Stimulated activated CD4-positive, alpha-beta T cell treated with anti-CD3 and anti-CD28 coated beads, Interleukin-1b, Interleukin-23, amount 100 ng/mL, for 24 hours (primary cell): Measurements from ENCODE around the gene OTUD1.

Source experiments
- DNase-seq, 4 experiments: peaks; one replicate each; pipeline ENCODE4 v3.0.0-alpha.2; 2020; ENCODE audit warnings: low read depth in 4 of 4, low spot score in 1 of 4

Gene OTUD1

DNA sequence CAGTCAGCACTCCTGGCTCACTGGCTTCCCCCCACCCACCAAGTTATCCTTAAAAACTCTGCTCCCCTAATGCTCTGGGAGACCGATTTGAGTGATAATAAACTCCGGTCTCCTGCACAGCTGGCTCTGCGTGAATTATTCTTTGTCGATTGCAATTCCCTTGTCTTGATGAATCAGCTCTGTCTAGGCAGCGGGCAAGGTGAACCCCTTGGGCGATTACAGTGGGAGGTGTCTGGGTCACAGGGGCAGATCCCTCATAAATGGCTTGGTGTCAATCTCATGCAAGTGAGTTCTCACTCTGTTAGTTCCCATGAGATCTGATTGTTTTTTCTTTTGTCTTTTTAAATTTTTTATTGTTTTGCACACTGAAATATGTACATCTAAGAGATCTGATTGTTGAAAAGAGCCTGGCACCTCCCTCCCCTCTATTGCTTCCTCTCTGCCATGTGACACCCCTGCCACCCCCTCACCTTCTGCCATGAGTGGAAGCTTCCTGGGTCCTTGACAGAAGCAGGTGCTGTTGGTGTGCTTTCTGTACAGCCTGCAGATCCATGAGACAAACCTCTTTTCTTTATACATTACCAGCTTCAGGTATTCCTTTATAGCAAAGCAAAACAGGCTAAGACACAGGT, 20.5 kb downstream of the OTUD1 start:
- no peak for DNase-seq

DNA sequence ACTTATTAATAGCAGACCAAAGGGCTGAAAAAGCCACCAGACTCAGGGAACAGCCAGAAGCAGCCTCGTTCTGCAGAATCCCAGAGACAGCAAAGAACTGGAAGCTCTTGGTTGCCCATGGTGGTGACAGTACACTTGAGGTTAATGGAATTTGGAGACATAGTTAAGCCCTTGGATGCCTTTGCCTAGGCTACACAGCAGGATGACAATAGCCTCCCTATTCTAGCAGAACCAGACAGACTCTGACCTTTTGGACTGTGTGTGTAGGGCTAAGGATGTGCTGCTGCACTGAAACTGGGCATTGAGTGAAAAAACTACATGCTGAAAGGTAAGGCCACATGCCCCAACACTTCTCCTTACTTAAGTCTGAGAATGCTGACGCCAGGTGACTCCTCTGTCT, 22.7 kb downstream of the OTUD1 start:
- no peak for DNase-seq

DNA sequence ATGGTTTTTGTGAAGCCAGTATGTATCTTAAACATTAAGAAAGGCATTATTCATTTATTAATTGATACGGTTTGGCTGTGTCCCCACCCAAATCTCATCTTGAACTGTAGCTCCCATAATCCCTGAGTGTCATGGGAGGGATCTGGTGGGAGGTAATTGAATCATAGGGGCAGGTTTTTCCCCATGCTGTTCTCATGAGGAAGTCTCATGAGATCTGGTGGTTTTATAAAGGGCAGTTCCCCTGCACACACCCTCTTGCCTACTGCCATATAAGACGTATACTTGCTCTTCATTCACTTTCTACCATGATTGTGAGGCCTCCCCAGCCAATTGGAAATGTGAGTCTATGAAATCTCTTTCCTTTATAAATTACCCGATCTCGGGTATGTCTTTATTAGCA, 28.1 kb downstream of the OTUD1 start:
- DNase-seq = no peak

DNA sequence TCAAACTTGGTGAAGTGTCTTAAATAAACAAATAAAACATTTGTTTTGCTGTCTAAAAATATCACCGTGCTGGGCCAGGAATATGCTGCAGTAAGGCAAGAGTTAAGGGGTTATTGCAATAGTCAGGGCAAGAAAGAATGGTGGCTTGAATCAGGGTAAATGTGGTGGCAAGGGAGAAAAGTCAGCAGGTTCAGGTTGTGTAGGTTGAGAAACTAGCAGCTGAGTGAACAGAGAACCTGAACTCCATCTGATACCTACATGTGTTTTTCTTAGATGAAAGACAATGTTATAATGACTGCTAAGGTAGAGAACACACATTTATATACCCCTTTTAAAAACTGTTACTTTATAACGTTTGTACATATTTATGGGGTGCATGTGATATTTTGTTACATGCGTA, 28.7 kb downstream of the OTUD1 start:
- no peak for DNase-seq

DNA sequence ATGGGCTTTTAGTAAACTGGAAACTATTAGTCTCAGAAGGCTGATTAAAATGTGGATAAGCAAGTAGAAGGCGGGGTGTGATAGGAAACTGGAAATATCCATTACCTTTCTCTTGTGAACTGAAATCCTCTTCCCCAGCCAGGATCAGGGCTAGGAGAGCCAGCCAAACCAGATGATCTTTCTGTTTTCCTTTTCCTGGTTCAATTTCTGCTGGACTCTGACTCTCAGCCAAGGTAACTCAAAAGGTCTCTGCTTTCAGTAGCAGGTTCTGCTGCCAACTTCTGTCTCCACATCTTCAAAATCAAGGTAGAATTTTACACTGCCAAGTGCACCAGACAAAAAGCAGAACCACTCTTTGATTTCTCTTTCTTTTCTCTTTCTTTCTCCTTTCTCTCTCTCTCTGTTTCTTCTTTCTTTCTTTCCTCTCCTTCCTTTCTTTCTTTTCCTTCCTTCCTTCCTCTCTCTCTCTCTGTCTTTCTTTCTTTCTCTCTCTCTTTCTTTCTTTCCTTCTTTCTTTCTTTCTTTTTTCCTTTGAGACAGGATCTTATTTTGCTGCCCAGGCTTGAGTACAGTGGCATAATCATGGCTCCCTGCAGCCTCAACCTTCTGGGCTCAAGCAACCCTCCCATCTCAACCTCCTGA, 30.8 kb downstream of the OTUD1 start:
- DNase-seq = no peak

DNA sequence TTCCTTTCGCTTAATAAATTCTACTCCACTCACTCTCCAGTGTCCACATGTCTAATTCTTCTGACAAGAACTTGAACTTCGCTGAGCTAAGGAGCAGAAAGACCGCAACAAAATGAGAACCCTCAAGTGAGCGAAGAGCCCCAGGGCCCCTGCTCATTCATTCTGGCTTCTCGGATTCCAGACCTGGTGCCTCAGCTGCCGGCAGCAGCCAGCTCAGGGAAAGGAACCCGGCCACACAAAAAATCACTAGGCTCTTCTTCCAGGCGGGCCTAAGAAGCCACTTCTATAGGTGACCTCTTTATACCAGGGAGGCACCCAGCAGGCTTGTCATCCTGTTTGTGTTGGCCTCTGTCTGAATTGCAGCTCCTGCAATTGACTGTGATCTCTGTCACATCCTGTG, 33.3 kb downstream of the OTUD1 start:
- DNase-seq = no peak

DNA sequence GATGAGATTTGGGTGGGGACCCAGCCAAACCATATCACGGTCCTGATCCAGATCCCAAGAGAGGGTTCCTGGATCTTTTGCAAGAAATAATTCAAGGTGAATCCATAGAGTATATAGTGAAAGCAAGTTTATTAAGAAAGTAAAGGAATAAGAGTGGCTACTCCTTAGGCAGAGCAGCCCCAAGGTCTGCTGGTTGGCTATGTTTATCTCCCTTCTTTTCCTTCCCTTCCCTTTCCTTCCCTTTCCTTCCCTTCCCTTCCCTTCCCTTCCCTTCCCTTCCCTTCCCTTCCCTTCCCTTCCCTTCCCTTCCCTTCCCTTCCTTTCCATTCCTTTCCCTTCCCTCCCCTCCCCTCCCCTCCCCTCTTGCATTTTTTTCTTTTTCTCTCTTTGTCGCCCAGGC, 35.2 kb downstream of the OTUD1 start:
- no peak for DNase-seq

DNA sequence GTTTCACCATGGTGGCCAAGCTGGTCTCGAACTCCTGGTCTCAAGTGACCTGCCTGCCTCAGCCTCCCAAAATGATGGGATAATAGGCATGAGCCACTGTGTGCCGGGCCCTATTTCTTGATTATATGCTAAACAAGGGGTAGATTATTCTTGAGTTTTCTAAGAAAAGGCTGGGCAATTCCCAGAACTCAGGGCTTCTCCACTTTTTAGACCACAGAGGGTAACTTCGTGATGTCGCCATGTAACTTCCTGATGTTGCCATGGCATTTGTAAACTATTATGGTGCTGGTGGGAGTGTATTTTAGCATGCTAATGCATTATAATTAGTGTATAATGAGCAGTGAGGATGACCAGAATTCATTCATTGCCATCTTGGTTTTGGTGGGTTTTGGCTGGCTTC, 35.8 kb downstream of the OTUD1 start:
- no peak for DNase-seq

DNA sequence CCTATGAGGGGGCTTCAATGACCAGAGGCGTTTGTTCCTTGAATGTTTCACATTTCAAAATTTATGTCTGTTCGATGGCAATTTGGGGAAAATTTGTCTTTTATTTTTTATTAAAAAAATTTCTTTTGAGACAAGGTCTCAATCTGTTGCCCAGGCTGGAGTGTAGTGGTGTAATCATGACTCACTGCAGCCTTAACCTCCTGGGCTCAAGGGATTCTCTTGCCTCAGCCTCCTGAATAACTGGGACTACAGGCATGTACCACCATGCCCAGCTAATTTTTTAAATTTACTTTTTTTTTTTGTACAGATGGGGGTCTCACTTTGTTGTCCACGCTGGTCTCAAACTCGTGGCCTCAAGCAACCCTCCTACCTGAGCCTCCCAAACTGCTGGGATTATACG, 39.7 kb downstream of the OTUD1 start:
- DNase-seq = no peak

DNA sequence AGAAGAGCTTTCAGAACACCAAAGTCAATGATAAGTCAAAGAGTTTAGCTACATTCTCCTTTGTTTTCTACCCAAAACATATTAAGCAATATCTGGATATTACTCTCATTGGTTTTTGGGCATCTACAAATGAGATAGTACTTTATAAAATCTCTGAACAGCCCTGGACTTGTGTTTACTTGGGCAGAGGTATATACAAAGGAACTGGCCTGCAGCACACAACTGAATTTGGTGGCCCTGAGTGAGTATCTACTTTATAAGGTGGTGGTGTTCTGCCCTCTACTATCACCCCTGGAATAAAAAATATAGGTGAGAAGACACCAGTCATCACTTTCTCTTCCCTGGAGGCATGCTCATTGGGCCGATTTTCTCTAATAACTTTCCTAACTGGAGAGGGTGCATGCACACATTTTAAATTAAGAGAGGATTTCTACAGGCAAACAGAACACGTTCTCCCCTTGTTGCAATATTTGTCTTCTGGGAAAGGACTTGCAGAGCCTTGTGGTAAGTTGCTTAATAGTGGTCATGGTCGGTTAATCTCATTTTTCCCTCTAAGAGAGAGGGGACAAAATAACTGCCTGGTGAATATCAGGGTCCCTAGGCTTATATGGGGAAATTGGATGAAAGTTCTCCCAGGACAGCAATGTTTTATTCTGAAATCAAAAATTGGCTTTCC, 41.1 kb downstream of the OTUD1 start:
- no peak for DNase-seq

DNA sequence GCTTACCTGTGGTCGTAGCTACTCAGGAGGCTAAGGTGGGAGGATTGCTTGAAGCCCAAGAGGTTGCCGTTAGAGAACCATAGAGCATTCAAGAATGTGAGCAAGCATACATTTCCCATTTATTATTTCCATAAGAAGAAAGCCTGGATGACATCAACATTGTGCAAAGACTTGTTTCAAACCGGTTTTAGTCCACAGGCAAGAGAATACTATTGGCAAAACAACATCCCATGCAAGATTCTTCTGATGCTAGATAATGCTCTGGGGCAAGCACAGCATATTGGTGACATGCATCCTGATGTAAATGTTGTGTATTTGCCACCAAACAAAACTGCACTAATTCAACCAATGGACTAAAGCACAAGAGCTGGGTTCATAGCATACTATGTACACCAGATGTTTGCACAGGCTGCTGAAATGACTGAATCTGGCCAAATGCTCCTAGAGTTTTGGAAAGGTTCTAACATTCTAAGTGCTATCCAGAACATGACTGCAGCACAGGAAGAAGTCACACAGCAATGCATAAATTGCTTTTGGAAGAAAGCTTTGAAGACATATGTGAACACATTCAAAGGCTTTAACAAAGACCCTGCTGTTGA, 42.6 kb downstream of the OTUD1 start:
- no peak for DNase-seq

DNA sequence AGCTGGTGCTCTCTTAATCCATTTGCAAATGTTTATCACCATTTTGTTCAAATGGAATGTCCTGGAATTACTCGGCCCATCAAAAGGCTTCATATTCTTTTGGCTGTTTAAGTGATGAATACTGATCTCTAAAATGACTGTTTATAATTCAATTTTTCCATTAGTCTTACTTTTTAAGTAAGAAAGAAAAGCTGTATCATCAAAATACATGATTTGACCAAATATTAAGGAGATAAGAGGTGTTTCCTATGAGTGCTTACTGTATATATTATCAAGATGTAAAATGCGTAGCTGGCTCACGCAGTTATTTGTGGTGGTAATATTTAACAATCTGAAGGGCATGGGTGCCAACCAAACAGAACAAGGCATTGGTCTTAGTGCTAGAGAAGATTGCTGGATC, 51.2 kb downstream of the OTUD1 start:
- no peak for DNase-seq
